Tibial nerve (tissue), 4 donors: ENCODE results near the gene MS4A8. TPM values are rescaled to one million over a fixed set of nuclear protein-coding genes. Genes with fewer than 3 reads are reported as not detected.

Experiments used
- DNase-seq, 2 donors: peaks; one replicate each; pipeline ENCODE4 v3.0.0-alpha.2; 2019; ENCODE audit warnings: low spot score in 2 of 2
- H3K27ac ChIP-seq, 4 donors: fragments of 200-600 bp; sonication (generic) in 3 of 4; one replicate each; pipeline ENCODE4 v1.5.1; 2017 to 2019; ENCODE audit warnings: mild to moderate bottlenecking in 1 of 4
- H3K27me3 ChIP-seq, 2 donors: fragments of 200-600 bp; sonication (generic) in 1 of 2; one replicate each; pipeline versions ENCODE4 v1.5.1 to v1.6.0; 2017 to 2019
- H3K36me3 ChIP-seq, 3 donors: fragments of 200-600 bp; sonication (generic); one replicate each; pipeline ENCODE4 v1.5.1; 2018 to 2019
- H3K4me1 ChIP-seq, 4 donors: fragments of 200-600 bp; sonication (generic) in 3 of 4; one replicate each; pipeline ENCODE4 v1.5.1; 2017 to 2019
- H3K4me3 ChIP-seq, 4 donors: fragments of 200-600 bp; sonication (generic) in 3 of 4; one replicate each; pipeline ENCODE4 v1.5.1; 2017 to 2019; ENCODE audit warnings: mild to moderate bottlenecking in 1 of 4, moderate library complexity in 1 of 4
- H3K9me3 ChIP-seq, 4 donors: fragments of 200-600 bp; sonication (generic) in 3 of 4; one replicate each; pipeline ENCODE4 v1.5.1; 2017 to 2019
- EP300 ChIP-seq, 2 donors: sonication (generic); formaldehyde crosslinking; IDR thresholded peaks; one replicate each; pipeline ENCODE4 v1.6.1; 2017; ENCODE audit warnings: antibody characterized with exemption in 2 of 2, mild to moderate bottlenecking in 1 of 2
- POLR2A ChIP-seq, 2 donors: fragments of 450-650 bp; IDR thresholded peaks; one replicate each; pipeline ENCODE4 v1.6.1; 2017; ENCODE audit warnings: antibody characterized with exemption in 2 of 2, mild to moderate bottlenecking in 2 of 2, moderate library complexity in 2 of 2
- WGBS, 2 donors: methylation state at CpG; one replicate each; pipeline ENCODE4 v1.1.5; 2018; 5-methylcytosine and 5-hydroxymethylcytosine counted together
- total RNA-seq, 4 donors: library from RNA; depleted of rRNA; stranded (reverse); fragments of >200 nt; gene quantifications; one replicate each; pipeline ENCODE4 v1.1.0, GENCODE V29; 2016
- TF ChIP-seq, protein P1 (sequence below), 5 experiments: fragments of 200-600 bp in 3 of 5; fragments of 450-650 bp in 2 of 5; sonication (generic) in 3 of 5; IDR thresholded peaks; one replicate each; pipeline ENCODE4 v1.5.1; 2016 to 2019; ENCODE audit warnings: antibody characterized with exemption in 5 of 5, mild to moderate bottlenecking in 3 of 5, moderate library complexity in 2 of 5

Gene MS4A8
- total RNA-seq, 4 donors from 2014 or later: not detected

DNA sequence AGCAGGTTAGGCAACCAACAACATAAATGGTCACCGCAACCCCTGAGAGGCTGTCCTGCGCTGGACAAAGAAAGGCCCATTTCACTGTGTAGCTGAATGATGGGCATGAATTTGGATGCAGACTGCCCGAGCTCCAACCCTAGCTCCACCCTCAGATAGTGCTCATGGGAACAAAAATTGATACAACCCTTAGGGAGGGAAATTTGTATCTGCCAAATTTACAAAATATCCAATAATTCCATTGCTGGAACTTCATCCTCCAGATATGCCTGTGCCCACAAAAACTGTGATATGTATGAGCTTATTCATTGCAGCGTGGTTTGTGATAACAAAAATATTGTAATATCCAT, 2.0 kb downstream of the MS4A8 start:
- H3K27ac ChIP-seq: no peak overlapping the region
- no peaks in the 10 kb centered on the region for H3K27me3 ChIP-seq
- DNase-seq: no peak
- TF ChIP-seq EP300 (IDR thresholded peaks at IDR 0.05) (no peak), POLR2A (IDR thresholded peaks at IDR 0.05) (no peak)
- TF ChIP-seq, protein P1, sequence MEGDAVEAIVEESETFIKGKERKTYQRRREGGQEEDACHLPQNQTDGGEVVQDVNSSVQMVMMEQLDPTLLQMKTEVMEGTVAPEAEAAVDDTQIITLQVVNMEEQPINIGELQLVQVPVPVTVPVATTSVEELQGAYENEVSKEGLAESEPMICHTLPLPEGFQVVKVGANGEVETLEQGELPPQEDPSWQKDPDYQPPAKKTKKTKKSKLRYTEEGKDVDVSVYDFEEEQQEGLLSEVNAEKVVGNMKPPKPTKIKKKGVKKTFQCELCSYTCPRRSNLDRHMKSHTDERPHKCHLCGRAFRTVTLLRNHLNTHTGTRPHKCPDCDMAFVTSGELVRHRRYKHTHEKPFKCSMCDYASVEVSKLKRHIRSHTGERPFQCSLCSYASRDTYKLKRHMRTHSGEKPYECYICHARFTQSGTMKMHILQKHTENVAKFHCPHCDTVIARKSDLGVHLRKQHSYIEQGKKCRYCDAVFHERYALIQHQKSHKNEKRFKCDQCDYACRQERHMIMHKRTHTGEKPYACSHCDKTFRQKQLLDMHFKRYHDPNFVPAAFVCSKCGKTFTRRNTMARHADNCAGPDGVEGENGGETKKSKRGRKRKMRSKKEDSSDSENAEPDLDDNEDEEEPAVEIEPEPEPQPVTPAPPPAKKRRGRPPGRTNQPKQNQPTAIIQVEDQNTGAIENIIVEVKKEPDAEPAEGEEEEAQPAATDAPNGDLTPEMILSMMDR (IDR thresholded peaks at IDR 0.05): no peak
- H3K36me3 ChIP-seq: no peaks in the 10 kb centered on the region
- no peaks in the 10 kb centered on the region for H3K9me3 ChIP-seq
- 59 to 69% methylated on average over 4 of the region's 4 CpGs for WGBS, 2 donors
- no peak overlapping the region for H3K4me3 ChIP-seq
- H3K4me1 ChIP-seq: no peaks in the 10 kb centered on the region

- Histone ChIP-seq H3K27ac (no peak overlapping the region), H3K9me3 (no peaks in the 10 kb centered on the region), H3K4me1 (no peaks in the 10 kb centered on the region), H3K27me3 (no peaks in the 10 kb centered on the region), H3K36me3 (no peaks in the 10 kb centered on the region), H3K4me3 (no peak overlapping the region)
- 85 to 91% methylated on average over 12 of the region's 12 CpGs for WGBS, 2 donors
- no peak for DNase-seq
- TF ChIP-seq POLR2A (IDR thresholded peaks at IDR 0.05): no peak
- TF ChIP-seq, protein P1 (IDR thresholded peaks at IDR 0.05): no peak
- TF ChIP-seq EP300 (IDR thresholded peaks at IDR 0.05): no peak
Measured at GRCh38 chr11:60703374-60703773, 4.0 kb downstream of the MS4A8 start.

GRCh38 chr11:60705895-60706294, 6.5 kb downstream of the MS4A8 start:
- no peaks in the 10 kb centered on the region for H3K27me3 ChIP-seq
- H3K4me1 ChIP-seq: no peaks in the 10 kb centered on the region
- H3K4me3 ChIP-seq: no peak overlapping the region
- TF ChIP-seq, protein P1 (IDR thresholded peaks at IDR 0.05): no peak
- no peak for TF ChIP-seq POLR2A (IDR thresholded peaks at IDR 0.05)
- H3K27ac ChIP-seq: no peak overlapping the region
- H3K9me3 ChIP-seq: no peaks in the 10 kb centered on the region
- WGBS, 2 donors: 84 to 90% methylated on average over 5 of the region's 5 CpGs
- no peak for DNase-seq
- H3K36me3 ChIP-seq: no peaks in the 10 kb centered on the region

GRCh38 chr11:60706931-60707330, 7.5 kb downstream of the MS4A8 start:
- 70 to 72% methylated on average over 5 of the region's 5 CpGs for WGBS, 2 donors
- H3K27ac ChIP-seq: no peak overlapping the region
- no peak for DNase-seq
- no peak overlapping the region for H3K4me3 ChIP-seq
- H3K4me1 ChIP-seq: no peaks in the 10 kb centered on the region
- no peaks in the 10 kb centered on the region for H3K36me3 ChIP-seq
- H3K27me3 ChIP-seq: no peaks in the 10 kb centered on the region
- TF ChIP-seq, protein P1 (IDR thresholded peaks at IDR 0.05): no peak
- TF ChIP-seq POLR2A (IDR thresholded peaks at IDR 0.05) (no peak), EP300 (IDR thresholded peaks at IDR 0.05) (no peak)
- H3K9me3 ChIP-seq: no peaks in the 10 kb centered on the region

- no peak for DNase-seq
- Histone ChIP-seq H3K4me3 (no peak overlapping the region), H3K36me3 (no peaks in the 10 kb centered on the region), H3K27ac (no peak overlapping the region), H3K4me1 (no peaks in the 10 kb centered on the region), H3K27me3 (no peaks in the 10 kb centered on the region), H3K9me3 (no peaks in the 10 kb centered on the region)
- WGBS, 2 donors: 64 to 83% methylated on average over 4 of the region's 4 CpGs
- TF ChIP-seq, protein P1 (IDR thresholded peaks at IDR 0.05): no peak
Measured at GRCh38 chr11:60710482-60710881, 11.1 kb downstream of the MS4A8 start.
